K562 (cell line): ENCODE data around the gene C1orf116. TPM values are rescaled to one million over a fixed set of nuclear protein-coding genes. Genes with fewer than 3 reads are reported as not detected.

ENCODE experiments used
- ARHGAP35 ChIP-seq: fragments of 450-650 bp; IDR thresholded peaks from 2 replicates; pipeline ENCODE4 v1.6.1; 2018; ENCODE audit not compliant: partially characterized antibody
- ARID2 ChIP-seq: fragments of 450-650 bp; IDR thresholded peaks from 2 replicates; pipeline ENCODE4 v1.6.1; 2017; ENCODE audit warnings: antibody characterized with exemption, mild to moderate bottlenecking
- ARID3B ChIP-seq: fragments of 250-450 bp; sonication (Bioruptor Pico); IDR thresholded peaks from 2 replicates; pipeline ENCODE4 v1.4.0; 2020; ENCODE audit warnings: borderline replicate concordance
- CBFA2T3 ChIP-seq: fragments of 450-650 bp; IDR thresholded peaks from 2 replicates; pipeline ENCODE4 v1.6.1; 2017
- CHD2 ChIP-seq: IDR thresholded peaks from 2 replicates; pipeline ENCODE4 v1.6.1; 2011; ENCODE audit warnings: low read depth, low read length
- DIDO1 ChIP-seq: fragments of 450-650 bp; IDR thresholded peaks from 2 replicates; pipeline ENCODE4 v1.6.1; 2016; ENCODE audit warnings: low read depth, missing biosample characterization, missing genetic modification characterization
- E4F1 ChIP-seq: fragments of 250-450 bp; sonication (Bioruptor Pico); IDR thresholded peaks from 2 replicates; pipeline ENCODE4 v1.5.0; 2021; ENCODE audit warnings: mild to moderate bottlenecking, borderline replicate concordance
- GABPB1 ChIP-seq: sonication (generic); formaldehyde crosslinking; IDR thresholded peaks from 2 replicates; pipeline ENCODE4 v1.8.0; 2022; ENCODE audit warnings: mild to moderate bottlenecking, missing genetic modification reagents
- GABPB2 ChIP-seq: fragments of 250-450 bp; sonication (Bioruptor Pico); conservative IDR thresholded peaks from 2 replicates; pipeline ENCODE4 v1.5.1; 2021; ENCODE audit warnings: mild to moderate bottlenecking
- HNRNPL ChIP-seq: fragments of 200-400 bp; formaldehyde crosslinking; IDR thresholded peaks from 2 replicates; pipeline ENCODE4 v1.6.1; 2017; ENCODE audit warnings: low read depth, mild to moderate bottlenecking, low read length
- KDM5B ChIP-seq: fragments of 200-600 bp; sonication (generic); IDR thresholded peaks from 2 replicates; pipeline ENCODE4 v1.6.1; 2012; ENCODE audit warnings: low read depth, mild to moderate bottlenecking, moderate library complexity, low read length, control low read depth, inconsistent platforms; ENCODE audit not compliant: insufficient replicate concordance
- NR3C1 ChIP-seq: sonication (generic); formaldehyde crosslinking; IDR thresholded peaks from 2 replicates; pipeline ENCODE4 v1.8.1; 2022; ENCODE audit warnings: missing genetic modification reagents
- PTTG1 ChIP-seq: fragments of 450-650 bp; IDR thresholded peaks from 2 replicates; pipeline ENCODE4 v1.6.1; 2016; ENCODE audit warnings: low read depth, mild to moderate bottlenecking, missing genetic modification characterization, missing compliant biosample characterization
- SIN3A ChIP-seq, 2 experiments: fragments of 150-350 bp in 1 of 2; IDR thresholded peaks; 2 replicates each; pipeline ENCODE4 v1.6.1; 2011 to 2016; ENCODE audit warnings: borderline replicate concordance in 2 of 2, low read depth in 2 of 2, low read length in 2 of 2, mild to moderate bottlenecking in 2 of 2, moderate library complexity in 2 of 2; ENCODE audit not compliant: control insufficient read depth in 1 of 2
- SNIP1 ChIP-seq: fragments of 450-650 bp; IDR thresholded peaks from 2 replicates; pipeline ENCODE4 v1.7.1; 2017; ENCODE audit warnings: low read depth, mild to moderate bottlenecking
- TAL1 ChIP-seq: fragments of 450-650 bp; IDR thresholded peaks from 2 replicates; pipeline ENCODE4 v1.6.1; 2016; ENCODE audit warnings: mild to moderate bottlenecking
- TBL1XR1 ChIP-seq, 2 experiments: IDR thresholded peaks; 2 replicates each; pipeline ENCODE4 v1.6.1; 2012; ENCODE audit warnings: improper control_type of control experiment in 2 of 2, low read length in 2 of 2, mild to moderate bottlenecking in 1 of 2
- U2AF1 ChIP-seq: fragments of 200-400 bp; formaldehyde crosslinking; optimal IDR thresholded peaks from 2 replicates; pipeline ENCODE3; 2017; ENCODE audit warnings: mild to moderate bottlenecking, low read depth, low read length, moderate library complexity
- XRCC3 ChIP-seq: fragments of 450-650 bp; IDR thresholded peaks from 2 replicates; pipeline ENCODE4 v1.6.1; 2017; ENCODE audit warnings: mild to moderate bottlenecking, moderate library complexity
- ZNF354B ChIP-seq: fragments of 250-450 bp; sonication (Bioruptor Pico); IDR thresholded peaks from 2 replicates; pipeline ENCODE4 v1.4.0; 2020
- ZNF511 ChIP-seq: sonication (generic); formaldehyde crosslinking; IDR thresholded peaks from 2 replicates; pipeline ENCODE4 v1.8.0; 2022; ENCODE audit warnings: mild to moderate bottlenecking, missing genetic modification reagents
- ZNF551 ChIP-seq: fragments of 250-450 bp; sonication (Bioruptor Pico); IDR thresholded peaks from 2 replicates; pipeline ENCODE4 v1.5.0; 2021; ENCODE audit warnings: mild to moderate bottlenecking, moderate library complexity
- ZNF586 ChIP-seq: fragments of 450-650 bp; formaldehyde crosslinking; conservative IDR thresholded peaks from 2 replicates; pipeline ENCODE4 v1.4.0; 2020; ENCODE audit warnings: mild to moderate bottlenecking, moderate library complexity
- polyA plus RNA-seq, 8 experiments: library from polyadenylated mRNA; depleted of rRNA in 4 of 8; stranded (reverse) in 5 of 8; unstranded in 3 of 8; fragments of >200 nt; fragmentation: Nextera tagmentation in 2 of 8; fragmentation: Illumina TruSeq in 1 of 8; extraction: Ambion mirVana in 2 of 8; extraction: Trizol in 1 of 8; gene quantifications; 2 replicates each; pipeline versions ENCODE4 v1.2.1 to v1.2.3, GENCODE V29; 2011 to 2014; ENCODE audit warnings: inconsistent platforms in 1 of 8, missing spikeins in 1 of 8
- total RNA-seq, 7 experiments: library from RNA; depleted of rRNA in 6 of 7; stranded (reverse); fragments of >200 nt in 6 of 7; fragmentation: Illumina TruSeq in 2 of 7; extraction: Trizol in 2 of 7; gene quantifications; 2 replicates each; pipeline versions ENCODE4 v1.2.1 to v1.2.3, GENCODE V29; 2011 to 2021; ENCODE audit warnings: low replicate concordance in 1 of 7
- TF ChIP-seq, protein P1 (sequence below): fragments of 450-650 bp; IDR thresholded peaks from 2 replicates; pipeline ENCODE4 v1.6.1; 2016; ENCODE audit warnings: antibody characterized with exemption

The C1orf116 gene
- total and polyA plus RNA-seq, 9 of the 15 experiments (the other 6 are each of a cell fraction or from before 2014, with no cell fraction given): 0.62 to 3.0 (median 0.95) TPM

DNA sequence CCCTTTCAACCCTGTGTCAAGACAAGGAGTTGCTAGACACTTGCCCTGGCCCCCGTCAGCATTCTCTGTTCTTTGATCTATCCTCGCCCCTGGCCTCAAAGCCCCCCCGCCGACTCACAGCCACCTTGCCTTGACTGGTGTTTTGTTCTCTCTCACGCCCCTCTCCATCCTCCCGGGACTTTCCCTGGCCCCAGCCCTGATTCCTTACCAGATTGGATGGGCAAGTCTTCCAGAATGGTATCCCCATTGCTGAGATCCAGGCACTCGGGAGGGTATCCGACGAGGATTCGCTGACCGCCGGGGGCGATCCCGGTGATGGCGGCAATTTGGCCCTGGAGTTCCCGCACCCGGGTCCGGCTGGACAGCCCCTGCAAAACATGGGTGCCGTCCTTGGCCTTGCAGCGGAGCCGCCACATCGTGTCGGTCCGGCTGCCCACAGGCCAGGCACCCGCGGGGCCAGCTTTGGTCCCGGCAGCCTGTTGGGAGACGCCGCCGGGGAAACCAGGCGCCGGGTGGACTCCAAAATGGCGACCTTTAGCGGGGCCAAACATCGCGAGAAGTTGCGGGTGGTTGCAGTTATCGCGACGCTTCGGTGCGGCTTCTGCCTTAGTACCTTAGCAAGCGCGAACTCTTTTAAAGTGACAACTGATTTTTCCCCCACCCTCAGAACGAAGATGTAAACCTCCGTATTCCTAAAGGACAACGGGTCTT lies 18.1 kb upstream of the C1orf116 start (continued):
- TF ChIP-seq XRCC3: no peak
- 0 out of 2 replicates have a peak, but pooled peaks have one; percentile 10 for TF ChIP-seq HNRNPL
- TF ChIP-seq PTTG1 (tag): no peak
- TF ChIP-seq CHD2: peak; percentile 98
- no peak for TF ChIP-seq ZNF511 (CRISPR knock-in tag)
- TF ChIP-seq GABPB1 (CRISPR knock-in tag): no peak; the same call in 1 of the 2 replicates
- TF ChIP-seq GABPB2 (CRISPR knock-in tag): no peak
- TF ChIP-seq ARID2: no peak
- TF ChIP-seq SIN3A (IDR thresholded peaks at IDR 0.05; ENCODE audit: borderline replicate concordance in 2 of 2, control insufficient read depth in 1 of 2, low read depth in 2 of 2, low read length in 2 of 2): peak in 1 of 2 experiments; percentile 81; a peak in 1 of 4 replicates
- peak; percentile 93 for TF ChIP-seq ARHGAP35
- no peak for TF ChIP-seq KDM5B
- TF ChIP-seq CBFA2T3: no peak
- TF ChIP-seq NR3C1 (CRISPR knock-in tag): no peak
- no peak for TF ChIP-seq U2AF1
- TF ChIP-seq ZNF586 (CRISPR knock-in tag): no peak
- TF ChIP-seq TAL1: no peak
- no peak for TF ChIP-seq ZNF551 (CRISPR knock-in tag)
- 0 out of 2 replicates have a peak, but pooled peaks have one; percentile 32 for TF ChIP-seq ARID3B
- TF ChIP-seq TBL1XR1 (IDR thresholded peaks at IDR 0.05; ENCODE audit: low read length in 2 of 2): peak in 1 of 2 experiments; percentile 17; a peak in 1 of 4 replicates
- TF ChIP-seq SNIP1: no peak
- no peak; the same call in 1 of the 2 replicates for TF ChIP-seq DIDO1 (tag)
- TF ChIP-seq, protein P1, sequence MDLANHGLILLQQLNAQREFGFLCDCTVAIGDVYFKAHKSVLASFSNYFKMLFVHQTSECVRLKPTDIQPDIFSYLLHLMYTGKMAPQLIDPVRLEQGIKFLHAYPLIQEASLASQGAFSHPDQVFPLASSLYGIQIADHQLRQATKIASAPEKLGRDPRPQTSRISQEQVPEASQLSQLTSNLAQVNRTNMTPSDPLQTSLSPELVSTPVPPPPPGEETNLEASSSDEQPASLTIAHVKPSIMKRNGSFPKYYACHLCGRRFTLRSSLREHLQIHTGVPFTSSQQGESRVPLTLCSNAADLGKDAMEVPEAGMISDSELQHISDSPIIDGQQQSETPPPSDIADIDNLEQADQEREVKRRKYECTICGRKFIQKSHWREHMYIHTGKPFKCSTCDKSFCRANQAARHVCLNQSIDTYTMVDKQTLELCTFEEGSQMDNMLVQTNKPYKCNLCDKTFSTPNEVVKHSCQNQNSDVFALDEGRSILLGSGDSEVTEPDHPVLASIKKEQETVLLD: no peak
- TF ChIP-seq E4F1 (CRISPR knock-in tag): no peak
- no peak for TF ChIP-seq ZNF354B (CRISPR knock-in tag)
